Astrocyte (in vitro differentiated cells and primary cell): Measurements from ENCODE around the gene POU5F1. TPM values are rescaled to one million over a fixed set of nuclear protein-coding genes. Genes with fewer than 3 reads are reported as not detected.
A peak's percentile ranks its signal among the peaks of the same experiment; 100 is the strongest.

Experiments
- DNase-seq: peaks from one replicate; pipeline ENCODE4 v3.0.0-alpha.2; 2010; ENCODE audit warnings: low read depth
- FAIRE-seq: peaks from 2 replicates; lab custom pipeline; 2011; peaks lifted over from hg19 to GRCh38; lab: Jason Lieb, UNC
- H2AFZ ChIP-seq: 2 replicates; pipeline ENCODE4 v1.6.0; 2012; ENCODE audit warnings: low read depth, low read length, inconsistent platforms
- H3K27ac ChIP-seq: 2 replicates; pipeline ENCODE4 v1.5.1; 2011; ENCODE audit warnings: low read depth, low read length, inconsistent platforms
- H3K27me3 ChIP-seq: 2 replicates; pipeline ENCODE4 v1.6.0; 2011; ENCODE audit warnings: low read length, inconsistent platforms; ENCODE audit not compliant: insufficient read depth
- H3K36me3 ChIP-seq: 2 replicates; pipeline ENCODE4 v1.5.1; 2011; ENCODE audit warnings: low read length, inconsistent platforms; ENCODE audit not compliant: insufficient read depth
- H3K4me1 ChIP-seq: 2 replicates; pipeline ENCODE4 v1.5.1; 2011; ENCODE audit warnings: low read length, inconsistent platforms; ENCODE audit not compliant: insufficient read depth
- H3K4me2 ChIP-seq: 2 replicates; pipeline ENCODE4 v1.6.0; 2012; ENCODE audit warnings: low read length, inconsistent platforms
- H3K4me3 ChIP-seq: 2 replicates; pipeline ENCODE4 v1.5.1; 2011; ENCODE audit warnings: low read depth, mild to moderate bottlenecking, low read length, inconsistent platforms; ENCODE audit not compliant: insufficient read depth
- H3K79me2 ChIP-seq: 2 replicates; pipeline ENCODE4 v1.6.0; 2012; ENCODE audit warnings: mild to moderate bottlenecking, low read length, inconsistent platforms; ENCODE audit not compliant: insufficient read depth
- H3K9ac ChIP-seq: 2 replicates; pipeline ENCODE4 v1.6.0; 2012; ENCODE audit warnings: mild to moderate bottlenecking, low read length, inconsistent platforms
- H3K9me3 ChIP-seq: 2 replicates; pipeline ENCODE4 v1.5.1; 2012; ENCODE audit warnings: low read depth, mild to moderate bottlenecking, low read length, inconsistent platforms; ENCODE audit not compliant: insufficient read depth
- H4K20me1 ChIP-seq: 2 replicates; pipeline ENCODE4 v1.6.0; 2012; ENCODE audit warnings: low read length, inconsistent platforms; ENCODE audit not compliant: insufficient read depth
- H3K27ac Mint-ChIP-seq: one replicate; pipeline ENCODE4 v1.8.0; 2021; ENCODE audit warnings: mild to moderate bottlenecking, mixed read lengths; ENCODE audit not compliant: unreplicated experiment
- H3K27me3 Mint-ChIP-seq: one replicate; pipeline ENCODE4 v1.8.0; 2021; ENCODE audit warnings: low read depth, mixed read lengths; ENCODE audit not compliant: unreplicated experiment
- H3K36me3 Mint-ChIP-seq: one replicate; pipeline ENCODE4 v1.8.0; 2021; ENCODE audit warnings: low read depth, mixed read lengths; ENCODE audit not compliant: unreplicated experiment
- H3K4me1 Mint-ChIP-seq: one replicate; pipeline ENCODE4 v1.8.0; 2021; ENCODE audit warnings: low read depth, mixed read lengths; ENCODE audit not compliant: unreplicated experiment
- H3K4me3 Mint-ChIP-seq: one replicate; pipeline ENCODE4 v1.8.0; 2021; ENCODE audit warnings: mild to moderate bottlenecking, moderate library complexity, mixed read lengths; ENCODE audit not compliant: unreplicated experiment
- H3K9me3 Mint-ChIP-seq: one replicate; pipeline ENCODE4 v1.8.0; 2021; ENCODE audit warnings: mild to moderate bottlenecking, mixed read lengths; ENCODE audit not compliant: unreplicated experiment
- EZH2 ChIP-seq: IDR thresholded peaks from 2 replicates; pipeline ENCODE4 v1.6.1; 2012; ENCODE audit warnings: mild to moderate bottlenecking, low read length, inconsistent platforms; ENCODE audit not compliant: insufficient read depth
- total RNA-seq: library from RNA; stranded (reverse); gene quantifications from 2 replicates; pipeline ENCODE4 v1.2.1, GENCODE V29; 2021
- TF ChIP-seq, protein P1 (sequence below): IDR thresholded peaks from 2 replicates; pipeline ENCODE4 v1.5.1; 2011; ENCODE audit warnings: low read depth, mild to moderate bottlenecking, inconsistent platforms, low read length, moderate library complexity; ENCODE audit not compliant: insufficient read depth

The POU5F1 gene
- total RNA-seq, 1 donor from 2014 or later: 5.4 TPM

GRCh38 chr6:31180500-31180899, 10.0 kb upstream of the POU5F1 start:
- Histone ChIP-seq H3K36me3 (no peaks in the 10 kb centered on the region), H3K4me3 (peak overlapping the region; percentile 46), H3K27ac (no peak overlapping the region), H3K4me2 (peak overlapping the region; percentile 77), H3K27me3 (no peaks in the 10 kb centered on the region), H4K20me1 (no peaks in the 10 kb centered on the region), H3K9ac (peak overlapping the region; percentile 46), H2AFZ (peak overlapping the region; percentile 56), H3K79me2 (no peaks in the 10 kb centered on the region), H3K9me3 (no peaks in the 10 kb centered on the region), H3K4me1 (no peaks in the 10 kb centered on the region)
- Mint-ChIP-seq H3K27ac (no peak overlapping the region), H3K4me1 (peaks cover 16% of the 10 kb centered on the region), H3K27me3 (peaks cover 2% of the 10 kb centered on the region), H3K4me3 (no peak overlapping the region), H3K36me3 (peaks cover 2% of the 10 kb centered on the region), H3K9me3 (no peaks in the 10 kb centered on the region)
- FAIRE-seq: no peak
- no peak for TF ChIP-seq EZH2
- TF ChIP-seq, protein P1, sequence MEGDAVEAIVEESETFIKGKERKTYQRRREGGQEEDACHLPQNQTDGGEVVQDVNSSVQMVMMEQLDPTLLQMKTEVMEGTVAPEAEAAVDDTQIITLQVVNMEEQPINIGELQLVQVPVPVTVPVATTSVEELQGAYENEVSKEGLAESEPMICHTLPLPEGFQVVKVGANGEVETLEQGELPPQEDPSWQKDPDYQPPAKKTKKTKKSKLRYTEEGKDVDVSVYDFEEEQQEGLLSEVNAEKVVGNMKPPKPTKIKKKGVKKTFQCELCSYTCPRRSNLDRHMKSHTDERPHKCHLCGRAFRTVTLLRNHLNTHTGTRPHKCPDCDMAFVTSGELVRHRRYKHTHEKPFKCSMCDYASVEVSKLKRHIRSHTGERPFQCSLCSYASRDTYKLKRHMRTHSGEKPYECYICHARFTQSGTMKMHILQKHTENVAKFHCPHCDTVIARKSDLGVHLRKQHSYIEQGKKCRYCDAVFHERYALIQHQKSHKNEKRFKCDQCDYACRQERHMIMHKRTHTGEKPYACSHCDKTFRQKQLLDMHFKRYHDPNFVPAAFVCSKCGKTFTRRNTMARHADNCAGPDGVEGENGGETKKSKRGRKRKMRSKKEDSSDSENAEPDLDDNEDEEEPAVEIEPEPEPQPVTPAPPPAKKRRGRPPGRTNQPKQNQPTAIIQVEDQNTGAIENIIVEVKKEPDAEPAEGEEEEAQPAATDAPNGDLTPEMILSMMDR: no peak
- peak; percentile 50 for DNase-seq

DNA sequence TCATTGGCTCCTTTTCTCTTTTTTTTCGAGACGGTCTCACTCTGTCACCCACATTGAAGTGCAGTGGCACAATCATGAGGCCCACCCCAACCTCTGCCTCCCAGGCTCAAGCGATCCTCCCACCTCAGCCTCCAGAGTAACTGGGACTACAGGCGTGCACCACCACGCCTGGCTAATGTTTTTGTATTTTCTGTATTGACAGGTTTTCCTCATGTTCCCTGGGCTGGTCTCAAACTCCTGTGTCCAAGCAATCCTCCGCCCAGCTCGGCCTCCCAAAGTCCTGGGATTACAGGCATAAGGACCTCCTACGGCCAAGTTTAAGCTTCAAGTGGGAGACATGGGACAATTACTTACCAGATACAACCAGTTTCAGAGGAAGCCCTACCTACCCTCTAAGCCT, 9.4 kb upstream of the POU5F1 start:
- TF ChIP-seq EZH2: no peak
- TF ChIP-seq, protein P1: no peak
- Histone ChIP-seq H4K20me1 (no peaks in the 10 kb centered on the region), H3K9me3 (no peaks in the 10 kb centered on the region), H2AFZ (no peak overlapping the region), H3K79me2 (no peaks in the 10 kb centered on the region), H3K27me3 (no peaks in the 10 kb centered on the region), H3K27ac (no peak overlapping the region), H3K9ac (peak overlapping the region; percentile 46), H3K4me3 (no peak overlapping the region), H3K4me2 (peak overlapping the region; percentile 77), H3K36me3 (no peaks in the 10 kb centered on the region), H3K4me1 (no peaks in the 10 kb centered on the region)
- no peak overlapping the region for H3K4me3 Mint-ChIP-seq
- H3K36me3 Mint-ChIP-seq: peaks cover 2% of the 10 kb centered on the region
- H3K4me1 Mint-ChIP-seq: peaks cover 17% of the 10 kb centered on the region
- H3K9me3 Mint-ChIP-seq: no peaks in the 10 kb centered on the region
- FAIRE-seq: no peak
- no peak overlapping the region for H3K27ac Mint-ChIP-seq
- H3K27me3 Mint-ChIP-seq: peaks cover 2% of the 10 kb centered on the region
- DNase-seq: no peak

- no peak overlapping the region for H3K4me2 ChIP-seq
- peak overlapping the region; percentile 32 for H2AFZ ChIP-seq
- Mint-ChIP-seq H3K9me3 (no peaks in the 10 kb centered on the region), H3K4me3 (no peak overlapping the region), H3K27ac (no peak overlapping the region), H3K4me1 (peaks cover 17% of the 10 kb centered on the region), H3K27me3 (peaks cover 2% of the 10 kb centered on the region), H3K36me3 (peaks cover 2% of the 10 kb centered on the region)
- H3K4me3 ChIP-seq: no peak overlapping the region
- H3K79me2 ChIP-seq: no peaks in the 10 kb centered on the region
- no peak for TF ChIP-seq EZH2
- TF ChIP-seq, protein P1: no peak
- H3K9me3 ChIP-seq: no peaks in the 10 kb centered on the region
- H3K4me1 ChIP-seq: no peaks in the 10 kb centered on the region
- H3K27me3 ChIP-seq: no peaks in the 10 kb centered on the region
- H3K36me3 ChIP-seq: no peaks in the 10 kb centered on the region
- H3K27ac ChIP-seq: no peak overlapping the region
- FAIRE-seq (no peak), DNase-seq (no peak)
- H4K20me1 ChIP-seq: no peaks in the 10 kb centered on the region
- H3K9ac ChIP-seq: no peak overlapping the region
Measured at GRCh38 chr6:31179042-31179386, 8.5 kb upstream of the POU5F1 start.
